GM12864 (cell line): ENCODE results near the gene SLC37A3.

Experiments
- DNase-seq: peaks from one replicate; pipeline ENCODE4 v3.0.0-alpha.2; 2011; ENCODE audit warnings: low read depth
- H3K4me3 ChIP-seq: 2 replicates; pipeline ENCODE4 v1.5.1; 2011; ENCODE audit warnings: mild to moderate bottlenecking, low read depth, low read length, control low read depth
- CTCF ChIP-seq: IDR thresholded peaks from 2 replicates; pipeline ENCODE4 v1.5.1; 2011; ENCODE audit warnings: low read depth, mild to moderate bottlenecking, moderate library complexity, low read length, control low read depth, inconsistent platforms; ENCODE audit errors: missing control alignments

SLC37A3 gene

DNA sequence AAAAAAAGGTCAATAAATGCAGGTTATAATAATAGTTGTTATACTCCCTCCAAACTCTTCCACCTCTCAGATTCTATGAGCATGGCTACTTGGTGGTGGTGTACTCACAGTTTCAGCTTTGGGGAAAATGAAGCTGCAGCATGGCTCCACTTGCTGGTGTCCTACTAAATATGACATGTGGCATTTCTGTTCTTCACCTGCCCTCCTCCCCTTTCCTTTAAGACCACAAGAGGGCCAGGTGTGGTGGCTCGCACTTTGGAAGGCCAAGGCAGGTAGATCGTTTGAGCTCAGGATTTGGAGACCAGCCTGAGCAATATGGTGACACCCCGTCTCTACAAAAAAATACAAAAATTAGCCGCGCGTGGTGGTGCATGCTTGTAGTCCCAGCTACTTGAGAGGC, 101.1 kb downstream of the SLC37A3 start:
- H3K4me3 ChIP-seq: no peak overlapping the region
- no peak for DNase-seq
- TF ChIP-seq CTCF: no peak

DNA sequence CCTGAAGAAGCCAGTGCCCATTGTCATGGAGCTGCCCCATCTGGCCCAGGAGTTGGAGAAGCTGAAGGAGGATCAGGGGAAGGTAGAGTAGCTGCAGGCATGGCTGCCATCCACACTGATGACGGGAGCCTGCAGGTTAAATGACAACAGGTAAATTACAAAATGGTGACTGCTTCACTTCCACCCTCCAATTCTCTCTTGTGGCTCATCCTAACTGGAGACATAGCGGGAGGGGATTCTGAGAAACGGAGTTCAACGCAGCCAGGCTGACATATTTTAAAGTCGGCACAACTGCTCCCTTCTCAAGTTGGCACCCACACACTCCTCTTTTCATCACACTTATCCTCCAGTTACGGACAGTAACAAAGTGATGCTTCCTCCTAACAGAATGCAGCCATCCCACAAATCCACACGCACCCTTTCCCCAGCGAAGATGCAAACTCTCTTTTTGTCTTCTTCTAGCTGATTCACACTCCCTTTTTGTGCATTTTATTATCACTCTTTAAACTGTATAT, 103.0 kb downstream of the SLC37A3 start:
- no peak for TF ChIP-seq CTCF
- no peak overlapping the region for H3K4me3 ChIP-seq
- DNase-seq: no peak

- DNase-seq: no peak
- H3K4me3 ChIP-seq: no peak overlapping the region
- TF ChIP-seq CTCF: no peak
These were observed 103.9 kb downstream of the SLC37A3 start for GRCh38 chr7:140294454-140294853.

DNA sequence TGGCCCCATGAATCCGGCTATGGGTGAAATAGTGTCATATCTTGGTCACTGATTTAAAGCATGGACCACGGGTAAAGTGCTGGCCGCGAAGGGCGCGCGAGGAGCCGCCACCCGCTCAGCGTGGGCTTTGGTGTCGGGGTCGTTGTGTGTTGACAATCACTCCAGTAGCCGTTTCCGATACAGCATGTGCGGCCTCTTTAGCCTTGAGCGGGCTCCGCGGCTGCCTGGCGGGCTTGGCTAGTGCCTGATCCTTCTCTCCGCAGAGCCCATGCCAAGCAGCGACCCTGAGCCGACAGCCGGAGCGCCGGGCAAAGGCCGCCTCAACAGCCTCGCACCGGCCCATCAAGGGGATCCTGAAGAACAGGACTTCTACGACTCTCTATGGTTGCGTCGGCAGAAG, 105.9 kb downstream of the SLC37A3 start:
- no peak for TF ChIP-seq CTCF
- DNase-seq: no peak
- no peak overlapping the region for H3K4me3 ChIP-seq

DNA sequence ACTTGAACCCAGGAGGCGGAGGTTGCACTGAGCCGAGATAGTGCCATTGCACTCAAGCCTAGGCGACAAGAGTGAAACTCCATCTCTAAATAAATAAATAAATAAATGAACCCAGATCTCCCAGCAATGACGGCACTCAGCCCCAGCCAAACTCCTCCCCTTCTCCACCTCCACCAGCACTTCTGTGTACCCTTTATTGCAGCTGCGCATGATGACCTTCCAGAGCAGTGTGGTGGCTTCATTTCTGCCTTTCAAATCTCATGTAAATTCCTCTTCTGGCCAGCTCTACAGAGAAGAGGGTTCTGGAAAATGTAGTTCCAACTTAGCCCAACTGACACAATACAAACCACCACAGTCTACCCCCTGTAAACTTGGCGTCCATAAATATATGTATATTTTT, 108.5 kb downstream of the SLC37A3 start:
- DNase-seq: no peak
- no peak for TF ChIP-seq CTCF
- no peak overlapping the region for H3K4me3 ChIP-seq

DNA sequence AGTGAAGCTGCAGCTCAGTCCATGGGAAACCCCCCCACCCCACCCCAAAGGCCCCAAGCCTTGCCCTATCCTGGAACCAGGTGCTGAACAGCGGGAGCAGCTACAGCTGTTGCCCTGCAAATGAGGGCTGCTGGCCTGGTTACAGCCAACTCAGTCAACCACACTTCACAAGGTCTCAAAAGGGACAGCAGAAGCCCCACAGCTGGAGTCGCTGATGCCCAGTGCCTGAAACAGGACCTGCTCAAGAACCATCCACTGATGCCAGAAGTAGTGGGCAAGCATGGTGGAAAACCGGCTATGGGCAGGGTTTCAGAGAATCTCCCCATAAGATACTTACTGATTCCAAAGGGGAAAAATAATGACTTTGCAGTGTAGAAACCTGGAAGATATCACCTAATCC, 110.3 kb downstream of the SLC37A3 start:
- no peak for TF ChIP-seq CTCF
- no peak for DNase-seq
- H3K4me3 ChIP-seq: no peak overlapping the region

DNA sequence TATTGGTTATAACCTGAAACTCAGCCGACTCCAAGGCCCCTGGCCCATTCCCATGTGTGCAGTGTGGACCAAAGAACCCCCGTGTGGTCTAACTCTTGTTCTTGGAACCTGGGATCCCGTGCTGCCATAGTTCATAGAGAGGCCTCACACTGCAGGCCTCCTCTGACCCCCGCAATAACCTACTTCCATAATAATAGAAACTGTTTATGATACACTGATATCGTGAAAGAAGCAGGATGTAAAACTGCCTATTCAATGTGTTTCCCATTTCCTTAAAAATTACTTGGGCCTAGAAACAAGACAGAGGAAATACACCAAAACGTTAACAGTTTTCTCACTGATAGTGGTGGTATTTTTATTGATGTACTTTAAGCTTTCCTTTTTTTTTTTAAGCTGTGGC, 112.4 kb downstream of the SLC37A3 start:
- DNase-seq: no peak
- H3K4me3 ChIP-seq: no peak overlapping the region
- TF ChIP-seq CTCF: no peak
